Epithelial cell of esophagus (primary cell): ENCODE data around the gene SENP1.

ENCODE experiments used
- DNase-seq: peaks from one replicate; pipeline ENCODE4 v3.0.0; 2010; ENCODE audit warnings: low read depth
- H3K4me3 ChIP-seq: 2 replicates; pipeline ENCODE4 v1.5.1; 2011; ENCODE audit warnings: mild to moderate bottlenecking, low read length, control low read depth
- CTCF ChIP-seq: IDR thresholded peaks from 2 replicates; pipeline ENCODE4 v1.5.1; 2011; ENCODE audit warnings: low read depth, mild to moderate bottlenecking, low read length, control low read depth, inconsistent platforms; ENCODE audit not compliant: insufficient read depth; ENCODE audit errors: missing control alignments

SENP1 gene

GRCh38 chr12:48026060-48026827, 79.6 kb downstream of the SENP1 start:
- no peak for TF ChIP-seq CTCF
- DNase-seq, result no peak
- H3K4me3 ChIP-seq, result no peak overlapping the region

- no peak for TF ChIP-seq CTCF
- no peak overlapping the region for H3K4me3 ChIP-seq
- no peak for DNase-seq
Observed at GRCh38 chr12:48025281-48025680, 80.6 kb downstream of the SENP1 start.

- H3K4me3 ChIP-seq, result no peak overlapping the region
- DNase-seq, result no peak
- TF ChIP-seq CTCF, result no peak
Observed at GRCh38 chr12:48024735-48025134, 81.1 kb downstream of the SENP1 start.

- DNase-seq, result no peak
- H3K4me3 ChIP-seq, result no peak overlapping the region
- no peak for TF ChIP-seq CTCF
Observed at GRCh38 chr12:48023386-48023785, 82.5 kb downstream of the SENP1 start.

GRCh38 chr12:48022676-48023385, 83.0 kb downstream of the SENP1 start:
- no peak for TF ChIP-seq CTCF
- H3K4me3 ChIP-seq, result no peak overlapping the region
- DNase-seq, result no peak

- TF ChIP-seq CTCF, result no peak
- H3K4me3 ChIP-seq, result no peak overlapping the region
- no peak for DNase-seq
Observed at GRCh38 chr12:48022180-48022521, 83.7 kb downstream of the SENP1 start.
